HUES6 (cell line): Measurements from ENCODE around the gene NEURL1.

Experiments
- H3K27ac ChIP-seq: 2 replicates; pipeline ENCODE4 v1.7.0; 2013; ENCODE audit warnings: low read depth, mild to moderate bottlenecking, low read length, inconsistent platforms
- H3K27me3 ChIP-seq: 2 replicates; pipeline ENCODE4 v1.6.1; 2013; ENCODE audit warnings: low read length; ENCODE audit not compliant: control insufficient read depth, insufficient read depth
- H3K36me3 ChIP-seq: 2 replicates; pipeline ENCODE4 v1.6.1; 2013; ENCODE audit warnings: low read length; ENCODE audit not compliant: control insufficient read depth, insufficient read depth
- H3K4me1 ChIP-seq: 2 replicates; pipeline ENCODE4 v1.6.1; 2013; ENCODE audit warnings: low read length; ENCODE audit not compliant: control insufficient read depth, insufficient read depth
- H3K4me3 ChIP-seq: 2 replicates; pipeline ENCODE4 v1.5.1; 2013; ENCODE audit warnings: low read depth, low read length
- H3K9ac ChIP-seq: one replicate; pipeline ENCODE4 v1.6.1; 2013; ENCODE audit warnings: mild to moderate bottlenecking, low read length
- H3K9me3 ChIP-seq: 2 replicates; pipeline ENCODE4 v1.6.1; 2013; ENCODE audit warnings: low read depth, low read length; ENCODE audit not compliant: control insufficient read depth, insufficient read depth

Gene NEURL1

DNA sequence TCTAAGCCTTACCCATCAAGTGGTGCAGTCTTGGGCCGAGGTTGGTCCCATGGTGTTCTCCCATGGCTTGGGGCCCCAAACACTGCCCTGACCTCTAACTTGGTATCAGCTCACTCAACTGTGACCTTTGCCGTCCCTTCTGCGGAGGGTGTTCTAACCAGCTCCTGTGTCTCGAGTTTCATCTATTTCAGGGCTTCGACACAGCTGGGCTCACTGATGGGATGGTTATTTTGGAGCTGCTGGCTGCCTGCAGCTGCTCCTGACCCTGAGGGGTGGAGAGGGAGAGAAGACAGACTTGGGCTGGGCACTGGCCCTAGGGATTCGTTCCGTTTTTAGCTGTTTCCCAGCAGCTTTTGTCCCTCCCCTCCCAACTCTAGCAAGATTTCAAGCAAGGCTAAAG is 86.9 kb downstream of the NEURL1 start:
- Histone ChIP-seq H3K36me3 (no peaks in the 10 kb centered on the region; the same call in 1 of the 2 replicates), H3K27ac (no peak overlapping the region), H3K27me3 (peaks cover 14% of the 10 kb centered on the region; the same call in 1 of the 2 replicates), H3K4me3 (no peak overlapping the region), H3K9ac (no peak overlapping the region), H3K9me3 (no peaks in the 10 kb centered on the region), H3K4me1 (peaks cover 4% of the 10 kb centered on the region; the same call in 1 of the 2 replicates)

DNA sequence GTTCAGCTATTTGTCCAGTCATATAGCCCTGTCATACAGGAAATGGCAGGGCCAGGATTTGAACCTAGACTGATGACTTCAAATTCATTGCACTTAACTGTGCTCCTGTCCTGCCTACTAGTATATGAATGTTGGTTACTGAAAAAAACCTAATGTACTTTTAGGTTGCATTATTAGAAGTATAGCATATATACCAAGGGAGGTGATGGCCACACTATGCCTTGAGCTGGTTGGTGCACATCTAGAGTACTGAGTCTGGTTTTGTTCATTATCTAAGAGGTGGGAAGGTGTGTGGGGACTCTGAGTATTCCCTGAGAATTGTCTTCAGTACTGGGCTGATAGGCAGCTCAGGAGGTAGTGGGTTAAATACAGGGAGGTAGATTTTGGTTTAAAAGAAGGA is 88.0 kb downstream of the NEURL1 start:
- Histone ChIP-seq H3K27me3 (peaks cover 14% of the 10 kb centered on the region; the same call in 1 of the 2 replicates), H3K9ac (no peak overlapping the region), H3K27ac (no peak overlapping the region), H3K4me1 (peaks cover 4% of the 10 kb centered on the region; the same call in 1 of the 2 replicates), H3K4me3 (no peak overlapping the region), H3K36me3 (no peaks in the 10 kb centered on the region; the same call in 1 of the 2 replicates), H3K9me3 (no peaks in the 10 kb centered on the region)

DNA sequence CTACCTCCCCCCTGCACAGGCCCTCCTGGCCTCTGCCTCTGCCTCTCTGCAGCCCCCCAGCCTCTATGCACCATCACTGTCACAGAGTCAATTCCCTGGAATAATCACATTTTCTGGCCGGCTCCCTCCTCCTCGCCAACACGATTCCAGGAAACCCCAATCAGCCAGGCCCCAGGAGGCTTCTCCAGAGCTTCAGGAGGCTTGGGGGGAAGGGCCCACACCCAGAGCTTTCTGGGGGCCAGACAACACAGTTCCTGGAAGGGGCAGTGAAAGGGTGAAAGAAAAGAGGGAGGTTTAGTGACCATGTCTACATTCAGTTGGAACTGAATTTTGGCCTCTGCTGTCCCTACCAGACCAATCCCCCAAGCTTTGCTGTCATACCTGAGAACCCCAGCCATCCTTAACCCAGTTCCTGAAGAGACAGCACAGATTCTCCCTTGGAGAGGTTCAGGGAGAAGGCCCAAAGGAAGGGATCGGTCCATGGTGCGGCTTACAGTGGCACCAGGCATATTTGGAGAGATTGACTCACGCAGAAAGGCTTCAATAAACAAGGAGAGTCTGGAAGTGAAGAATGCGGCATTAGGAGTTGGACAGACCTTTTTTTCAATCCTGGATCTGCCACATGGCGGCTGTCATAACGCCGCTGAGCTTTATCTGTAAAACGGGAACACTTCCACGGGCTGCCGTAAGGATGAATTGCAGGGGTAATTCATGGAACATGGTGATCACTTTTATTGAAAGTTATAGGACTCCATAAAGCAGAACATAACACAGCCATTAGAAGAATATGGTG is 89.0 kb downstream of the NEURL1 start:
- H3K27ac ChIP-seq: no peak overlapping the region
- no peak overlapping the region for H3K4me3 ChIP-seq
- peaks cover 4% of the 10 kb centered on the region; the same call in 1 of the 2 replicates for H3K4me1 ChIP-seq
- no peaks in the 10 kb centered on the region; the same call in 1 of the 2 replicates for H3K36me3 ChIP-seq
- H3K9ac ChIP-seq: no peak overlapping the region
- H3K9me3 ChIP-seq: peaks cover 4% of the 10 kb centered on the region; the same call in 1 of the 2 replicates
- H3K27me3 ChIP-seq: peaks cover 14% of the 10 kb centered on the region; the same call in 1 of the 2 replicates

DNA sequence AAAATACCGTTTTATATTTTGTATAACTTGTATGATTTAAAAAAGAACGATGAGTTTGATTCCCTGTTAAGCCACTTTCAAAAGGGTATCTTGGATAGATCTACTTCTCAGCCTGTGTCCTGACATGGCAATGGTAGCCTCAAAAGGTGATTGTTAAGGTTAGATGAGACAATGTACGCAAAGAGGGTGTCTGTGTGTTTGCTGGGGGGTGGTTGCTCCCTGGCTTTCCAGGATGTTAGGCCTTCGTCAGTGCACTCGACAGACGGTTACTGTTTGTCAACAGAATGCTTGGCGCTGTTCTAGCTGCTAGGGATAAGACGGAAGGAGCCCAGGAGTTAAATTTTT is 90.3 kb downstream of the NEURL1 start:
- Histone ChIP-seq H3K9me3 (peaks cover 4% of the 10 kb centered on the region; the same call in 1 of the 2 replicates), H3K27ac (no peak overlapping the region), H3K9ac (no peak overlapping the region)

DNA sequence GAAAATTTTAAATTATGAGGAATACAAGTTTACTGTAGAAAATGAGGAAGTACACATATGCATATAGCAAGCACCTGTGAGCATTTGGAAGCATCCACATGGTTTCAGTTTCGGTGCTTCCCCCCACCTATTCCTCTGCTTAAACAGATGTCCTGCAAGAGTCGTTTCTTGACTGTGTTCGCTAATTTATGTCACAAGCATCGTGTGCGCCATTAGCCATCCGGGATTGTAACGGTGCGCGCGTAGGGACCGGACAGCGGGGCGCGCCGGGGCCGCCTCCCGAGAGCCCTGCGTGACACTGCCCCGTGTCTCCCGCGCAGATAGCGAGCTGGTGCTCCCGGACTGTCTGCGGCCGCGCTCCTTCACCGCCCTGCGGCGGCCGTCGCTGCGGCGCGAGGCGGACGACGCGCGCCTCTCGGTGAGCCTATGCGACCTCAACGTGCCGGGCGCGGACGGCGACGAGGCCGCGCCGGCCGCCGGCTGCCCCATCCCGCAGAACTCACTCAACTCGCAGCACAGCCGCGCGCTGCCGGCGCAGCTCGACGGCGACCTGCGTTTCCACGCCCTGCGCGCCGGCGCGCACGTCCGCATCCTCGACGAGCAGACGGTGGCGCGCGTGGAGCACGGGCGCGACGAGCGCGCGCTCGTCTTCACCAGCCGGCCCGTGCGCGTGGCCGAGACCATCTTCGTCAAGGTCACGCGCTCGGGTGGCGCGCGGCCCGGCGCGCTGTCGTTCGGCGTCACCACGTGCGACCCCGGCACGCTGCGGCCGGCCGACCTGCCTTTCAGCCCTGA is 90.9 kb downstream of the NEURL1 start:
- H3K27me3 ChIP-seq: peaks cover 14% of the 10 kb centered on the region; the same call in 1 of the 2 replicates
- H3K9me3 ChIP-seq: peaks cover 4% of the 10 kb centered on the region; the same call in 1 of the 2 replicates
- no peaks in the 10 kb centered on the region for H3K4me1 ChIP-seq
- no peak overlapping the region; the same call in 1 of the 2 replicates for H3K4me3 ChIP-seq
- H3K36me3 ChIP-seq: no peaks in the 10 kb centered on the region; the same call in 1 of the 2 replicates
- H3K27ac ChIP-seq: no peak overlapping the region
- no peak overlapping the region for H3K9ac ChIP-seq

More for the DNA sequence above, 90.3 kb downstream of the NEURL1 start:
- Histone ChIP-seq H3K36me3 (no peaks in the 10 kb centered on the region; the same call in 1 of the 2 replicates), H3K4me1 (peaks cover 3% of the 10 kb centered on the region; the same call in 1 of the 2 replicates), H3K27me3 (peaks cover 14% of the 10 kb centered on the region; the same call in 1 of the 2 replicates), H3K4me3 (no peak overlapping the region)

DNA sequence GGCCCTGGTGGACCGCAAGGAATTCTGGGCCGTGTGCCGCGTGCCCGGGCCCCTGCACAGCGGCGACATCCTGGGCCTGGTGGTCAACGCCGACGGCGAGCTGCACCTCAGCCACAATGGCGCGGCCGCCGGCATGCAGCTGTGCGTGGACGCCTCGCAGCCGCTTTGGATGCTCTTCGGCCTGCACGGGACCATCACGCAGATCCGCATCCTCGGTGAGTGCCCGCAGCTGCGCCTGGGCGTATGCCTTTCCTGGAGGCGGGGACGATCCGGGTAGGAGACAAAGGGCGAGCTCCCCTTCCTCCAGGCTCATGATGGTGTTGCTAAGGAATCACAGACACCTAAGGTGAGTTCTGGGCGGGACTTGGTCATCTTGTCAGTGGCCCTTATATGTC is 91.5 kb downstream of the NEURL1 start:
- no peak overlapping the region; the same call in 1 of the 2 replicates for H3K4me3 ChIP-seq
- H3K27ac ChIP-seq: no peak overlapping the region
- H3K4me1 ChIP-seq: no peaks in the 10 kb centered on the region
- no peaks in the 10 kb centered on the region; the same call in 1 of the 2 replicates for H3K36me3 ChIP-seq
- peaks cover 4% of the 10 kb centered on the region; the same call in 1 of the 2 replicates for H3K9me3 ChIP-seq
- peaks cover 14% of the 10 kb centered on the region; the same call in 1 of the 2 replicates for H3K27me3 ChIP-seq
- no peak overlapping the region for H3K9ac ChIP-seq

DNA sequence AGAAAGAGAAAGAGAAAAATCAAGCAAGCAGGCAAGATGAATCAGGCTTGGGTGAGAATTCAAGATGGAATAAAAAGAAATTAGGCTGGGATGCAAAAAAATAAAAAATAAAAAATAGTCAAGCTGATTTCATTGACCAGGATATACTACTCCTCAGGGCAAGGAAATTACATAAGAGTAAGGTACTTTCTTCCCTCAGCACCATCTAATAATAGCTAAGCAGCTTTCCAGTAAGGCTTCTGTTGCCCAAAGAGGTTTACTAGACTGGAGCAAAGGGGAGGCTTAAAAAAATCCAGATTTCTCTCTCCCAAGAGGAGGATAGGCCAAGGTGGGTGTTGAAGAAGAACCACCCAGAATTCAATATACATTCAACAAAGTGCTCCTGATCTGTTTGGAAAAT is 93.6 kb downstream of the NEURL1 start:
- H3K9ac ChIP-seq: no peak overlapping the region

DNA sequence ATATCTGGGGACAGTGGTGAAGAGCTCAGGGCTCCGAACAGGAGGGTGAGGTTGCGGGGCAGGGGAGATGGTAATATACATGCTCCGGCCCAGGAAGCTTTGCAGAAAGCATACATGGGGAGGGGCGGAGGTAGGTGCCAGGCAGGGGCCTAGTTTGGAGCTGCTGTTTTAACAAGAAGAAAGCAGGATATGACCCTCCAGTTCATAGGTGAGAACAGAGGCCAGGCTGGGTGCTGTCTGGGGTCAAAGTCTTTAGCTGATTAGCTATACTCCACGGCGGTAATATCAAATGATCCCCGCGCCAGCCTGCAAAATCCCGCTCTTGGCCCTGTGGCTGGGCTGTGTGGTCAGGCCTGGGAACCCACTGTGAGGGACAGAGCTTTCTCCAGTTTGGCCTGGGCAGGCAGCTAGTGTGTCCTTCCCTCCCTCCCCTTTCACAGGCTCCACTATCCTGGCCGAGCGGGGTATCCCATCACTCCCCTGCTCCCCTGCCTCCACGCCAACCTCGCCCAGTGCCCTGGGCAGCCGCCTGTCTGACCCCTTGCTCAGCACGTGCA is 95.6 kb downstream of the NEURL1 start:
- H3K9me3 ChIP-seq: peaks cover 4% of the 10 kb centered on the region; the same call in 1 of the 2 replicates
- H3K9ac ChIP-seq: no peak overlapping the region
- H3K4me1 ChIP-seq: peaks cover 4% of the 10 kb centered on the region
- H3K4me3 ChIP-seq: no peak overlapping the region
- H3K27ac ChIP-seq: no peak overlapping the region
- no peaks in the 10 kb centered on the region; the same call in 1 of the 2 replicates for H3K36me3 ChIP-seq
- H3K27me3 ChIP-seq: peaks cover 6% of the 10 kb centered on the region; the same call in 1 of the 2 replicates

More for the DNA sequence above, 93.6 kb downstream of the NEURL1 start:
- Histone ChIP-seq H3K9me3 (peaks cover 4% of the 10 kb centered on the region; the same call in 1 of the 2 replicates), H3K36me3 (no peaks in the 10 kb centered on the region; the same call in 1 of the 2 replicates), H3K4me1 (no peaks in the 10 kb centered on the region), H3K4me3 (no peak overlapping the region), H3K27ac (no peak overlapping the region), H3K27me3 (peaks cover 14% of the 10 kb centered on the region; the same call in 1 of the 2 replicates)

DNA sequence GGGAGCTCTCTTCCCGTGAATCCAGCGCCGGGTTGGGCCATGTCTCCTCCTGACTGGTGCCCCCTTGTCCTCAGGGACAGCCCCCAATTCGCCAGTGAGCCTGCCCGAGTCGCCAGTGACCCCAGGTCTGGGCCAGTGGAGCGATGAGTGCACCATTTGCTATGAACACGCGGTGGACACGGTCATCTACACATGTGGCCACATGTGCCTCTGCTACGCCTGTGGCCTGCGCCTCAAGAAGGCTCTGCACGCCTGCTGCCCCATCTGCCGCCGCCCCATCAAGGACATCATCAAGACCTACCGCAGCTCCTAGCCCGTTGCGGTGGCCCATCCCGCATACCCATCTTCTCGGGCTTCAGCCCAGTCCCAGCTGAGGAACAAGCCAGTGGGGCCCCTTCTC is 96.6 kb downstream of the NEURL1 start:
- Histone ChIP-seq H3K27me3 (peaks cover 2% of the 10 kb centered on the region; the same call in 1 of the 2 replicates), H3K9me3 (peaks cover 4% of the 10 kb centered on the region; the same call in 1 of the 2 replicates), H3K4me3 (no peak overlapping the region), H3K27ac (no peak overlapping the region), H3K4me1 (peaks cover 4% of the 10 kb centered on the region), H3K9ac (no peak overlapping the region), H3K36me3 (no peaks in the 10 kb centered on the region; the same call in 1 of the 2 replicates)

DNA sequence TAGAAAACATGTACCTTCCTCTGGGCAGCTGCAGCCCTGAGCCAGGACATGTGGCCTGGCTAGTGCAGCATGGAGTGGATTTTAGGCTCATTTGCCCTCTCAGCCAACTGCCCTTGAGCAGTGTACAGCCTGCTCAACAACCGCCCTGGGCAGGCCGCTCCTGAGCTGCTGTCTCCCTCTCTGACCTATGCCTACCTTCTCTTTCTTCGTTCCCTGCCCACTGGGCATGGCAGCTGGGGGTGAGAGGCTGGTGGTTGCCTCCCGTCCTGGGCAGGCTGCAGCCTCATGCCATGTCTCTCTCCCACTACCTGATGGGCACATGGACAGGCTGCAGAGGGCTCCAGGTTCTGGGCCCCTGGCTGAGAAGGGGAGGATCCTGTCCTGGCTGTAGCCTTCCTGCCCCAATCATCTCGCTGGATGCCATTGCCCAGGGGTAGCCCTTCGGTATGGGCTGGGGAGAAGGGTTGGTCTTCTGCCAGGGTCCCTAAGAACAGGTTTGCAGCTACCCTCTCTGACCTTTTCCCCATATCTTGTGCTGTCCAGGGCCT is 97.3 kb downstream of the NEURL1 start:
- no peak overlapping the region for H3K27ac ChIP-seq
- no peaks in the 10 kb centered on the region for H3K27me3 ChIP-seq
- H3K36me3 ChIP-seq: no peaks in the 10 kb centered on the region; the same call in 1 of the 2 replicates
- H3K4me1 ChIP-seq: peaks cover 4% of the 10 kb centered on the region
- peaks cover 4% of the 10 kb centered on the region; the same call in 1 of the 2 replicates for H3K9me3 ChIP-seq
- H3K4me3 ChIP-seq: no peak overlapping the region
- no peak overlapping the region for H3K9ac ChIP-seq
